SK-N-MC (cell line): ENCODE results near the gene SEMG1.
A peak's percentile ranks its signal among the peaks of the same experiment; 100 is the strongest.

Experiments
- DNase-seq: peaks from one replicate; pipeline ENCODE4 v3.0.0-alpha.2; 2011; ENCODE audit warnings: low read depth, low spot score
- H3K27ac ChIP-seq: fragments of 200-600 bp; sonication (generic); 2 replicates; pipeline ENCODE4 v1.5.1; 2016; ENCODE audit warnings: mixed run types
- H3K36me3 ChIP-seq: fragments of 200-600 bp; sonication (generic); 2 replicates; pipeline ENCODE4 v1.6.1; 2017; ENCODE audit warnings: antibody characterized with exemption, low read length, mixed read lengths; ENCODE audit not compliant: insufficient read depth
- H3K4me3 ChIP-seq: fragments of 200-600 bp; sonication (generic); 2 replicates; pipeline ENCODE4 v1.5.1; 2016
- H3K9ac ChIP-seq: fragments of 200-600 bp; sonication (generic); 2 replicates; pipeline ENCODE4 v1.8.0; 2017; ENCODE audit warnings: mixed run types, mixed read lengths; ENCODE audit not compliant: insufficient read length
- H3K9me3 ChIP-seq: fragments of 200-600 bp; sonication (generic); 2 replicates; pipeline ENCODE4 v1.6.1; 2017; ENCODE audit warnings: low read depth, mild to moderate bottlenecking, antibody characterized with exemption, low read length, moderate library complexity, mixed read lengths
- EZH2 ChIP-seq: fragments of 200-600 bp; sonication (generic); IDR thresholded peaks from one replicate; pipeline ENCODE4 v1.6.1; 2017; ENCODE audit warnings: antibody characterized with exemption
- FOXP2 ChIP-seq: optimal IDR thresholded peaks from 2 replicates; pipeline ENCODE3; 2011; ENCODE audit warnings: mild to moderate bottlenecking, moderate library complexity; ENCODE audit not compliant: insufficient read depth; ENCODE audit errors: extremely low read length, control extremely low read depth
- POLR2AphosphoS5 ChIP-seq: IDR thresholded peaks from 2 replicates; pipeline ENCODE4 v1.6.1; 2012; ENCODE audit warnings: mild to moderate bottlenecking, low read depth, low read length, borderline replicate concordance

SEMG1 gene

DNA sequence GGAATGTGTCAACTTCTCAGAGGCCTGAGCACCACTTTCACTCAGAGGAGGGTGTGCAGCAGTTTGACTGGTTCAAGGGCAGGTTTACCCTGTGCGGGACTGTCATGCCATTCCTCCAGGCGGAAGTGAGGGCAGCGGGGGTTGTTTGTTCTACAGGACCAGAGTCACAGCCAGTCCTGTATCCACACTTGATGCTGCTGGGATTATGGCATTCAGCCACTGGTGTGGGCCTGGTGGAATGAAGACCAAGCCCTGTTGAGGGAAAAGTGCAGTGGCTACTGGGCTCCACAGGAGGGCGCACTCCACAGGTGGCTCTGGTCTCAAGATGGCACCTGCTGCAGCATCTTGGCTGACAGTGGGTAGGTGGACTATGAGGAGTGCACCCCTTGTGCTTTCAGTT is 29.2 kb downstream of the SEMG1 start:
- no peak overlapping the region for H3K9ac ChIP-seq
- H3K4me3 ChIP-seq, result no peak overlapping the region
- no peaks in the 10 kb centered on the region for H3K36me3 ChIP-seq
- H3K9me3 ChIP-seq, result no peaks in the 10 kb centered on the region
- DNase-seq, result no peak
- H3K27ac ChIP-seq, result no peak overlapping the region
- TF ChIP-seq FOXP2, result no peak
- TF ChIP-seq EZH2, result no peak
- TF ChIP-seq POLR2AphosphoS5, result no peak

DNA sequence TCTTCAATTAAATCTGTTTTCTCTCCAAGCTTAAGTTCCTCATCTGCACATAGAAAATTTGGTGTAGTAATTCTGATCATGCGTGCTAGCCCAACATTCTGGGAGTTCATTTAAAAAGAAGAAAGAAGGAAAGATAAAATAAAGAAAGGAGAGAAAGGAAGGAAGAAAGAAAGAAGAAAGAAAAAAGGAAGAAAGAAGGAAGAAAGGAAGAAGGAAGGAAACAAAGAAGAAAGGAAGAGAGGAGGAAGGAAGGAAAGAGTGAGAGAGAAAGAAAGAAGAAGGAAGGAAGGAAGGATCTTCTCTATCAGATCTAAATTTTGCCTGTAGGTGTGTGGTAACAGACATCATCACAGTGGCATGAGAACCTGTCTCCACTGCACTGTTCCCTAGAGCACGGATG is 31.3 kb downstream of the SEMG1 start:
- Histone ChIP-seq H3K36me3 (no peaks in the 10 kb centered on the region), H3K4me3 (no peak overlapping the region), H3K9me3 (no peaks in the 10 kb centered on the region), H3K27ac (no peak overlapping the region), H3K9ac (no peak overlapping the region)
- no peak for DNase-seq
- TF ChIP-seq POLR2AphosphoS5 (no peak), EZH2 (no peak), FOXP2 (no peak)

DNA sequence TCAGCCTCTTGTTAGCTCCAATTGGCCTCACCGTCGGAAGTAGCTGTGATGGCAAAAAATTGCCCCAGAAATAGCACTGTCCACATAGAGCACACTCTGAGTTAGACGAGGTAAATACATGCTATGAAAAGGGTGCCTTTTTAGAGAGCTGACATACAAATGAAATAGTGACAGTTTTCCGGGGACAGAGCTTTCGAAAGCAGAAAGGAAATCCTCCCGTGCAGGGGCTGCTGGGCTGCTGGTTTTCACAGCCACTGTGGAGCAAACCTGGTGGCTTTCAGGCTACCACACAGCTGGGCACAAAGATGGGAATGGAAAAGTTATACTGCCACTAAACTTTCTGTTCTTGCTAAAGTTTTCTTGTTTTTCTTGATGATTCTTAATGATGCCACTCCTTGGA is 39.3 kb downstream of the SEMG1 start:
- TF ChIP-seq FOXP2, result no peak
- no peak for TF ChIP-seq POLR2AphosphoS5
- TF ChIP-seq EZH2, result peak; percentile 35
- no peak for DNase-seq

DNA sequence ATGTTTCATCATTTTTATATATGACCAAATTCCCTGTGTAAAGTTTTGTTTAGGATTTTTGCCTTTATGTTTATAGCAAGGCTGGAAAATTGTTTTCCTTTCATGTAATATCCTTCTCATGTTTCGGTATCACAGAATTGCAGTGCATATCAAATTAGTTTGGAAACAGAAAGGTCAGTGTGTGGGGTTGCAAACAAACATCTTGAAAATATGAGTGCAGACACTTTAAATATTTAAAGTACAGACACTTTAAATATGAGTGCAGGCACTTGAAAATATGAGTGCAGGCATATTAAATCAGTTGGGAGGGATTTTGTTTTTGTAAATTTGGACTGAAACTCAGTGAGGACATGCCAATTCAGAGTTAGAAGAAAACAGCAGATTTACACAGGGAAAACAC is 41.0 kb downstream of the SEMG1 start:
- TF ChIP-seq POLR2AphosphoS5 (no peak), EZH2 (no peak), FOXP2 (no peak)
- H3K9me3 ChIP-seq, result no peaks in the 10 kb centered on the region
- no peak overlapping the region for H3K27ac ChIP-seq
- H3K9ac ChIP-seq, result no peak overlapping the region
- no peaks in the 10 kb centered on the region for H3K36me3 ChIP-seq
- H3K4me3 ChIP-seq, result no peak overlapping the region
- DNase-seq, result no peak

More for the DNA sequence above, 39.3 kb downstream of the SEMG1 start:
- Histone ChIP-seq H3K36me3 (no peaks in the 10 kb centered on the region), H3K4me3 (no peak overlapping the region), H3K9me3 (no peaks in the 10 kb centered on the region), H3K27ac (no peak overlapping the region), H3K9ac (no peak overlapping the region)

DNA sequence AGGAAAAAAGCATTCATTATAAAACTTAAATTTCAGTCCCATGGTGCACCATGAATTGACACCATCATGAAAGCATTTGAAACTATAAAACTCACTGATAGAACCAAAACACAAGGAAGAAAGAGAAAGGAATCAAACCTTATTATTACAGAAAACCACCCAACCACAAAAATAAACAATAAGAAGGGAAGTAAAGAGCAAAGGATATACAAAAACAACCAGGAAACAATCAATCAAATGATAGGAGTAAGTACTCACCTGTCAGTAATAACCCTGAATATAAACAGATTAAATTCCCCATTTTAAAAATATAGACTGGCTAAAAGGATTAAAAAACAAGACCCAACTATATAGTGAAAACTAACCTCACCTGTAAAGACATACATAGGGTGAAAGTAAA is 41.8 kb downstream of the SEMG1 start:
- Histone ChIP-seq H3K9me3 (no peaks in the 10 kb centered on the region), H3K9ac (no peak overlapping the region), H3K36me3 (no peaks in the 10 kb centered on the region), H3K4me3 (no peak overlapping the region), H3K27ac (no peak overlapping the region)
- TF ChIP-seq POLR2AphosphoS5, result no peak
- TF ChIP-seq FOXP2, result no peak
- no peak for TF ChIP-seq EZH2
- DNase-seq, result no peak

DNA sequence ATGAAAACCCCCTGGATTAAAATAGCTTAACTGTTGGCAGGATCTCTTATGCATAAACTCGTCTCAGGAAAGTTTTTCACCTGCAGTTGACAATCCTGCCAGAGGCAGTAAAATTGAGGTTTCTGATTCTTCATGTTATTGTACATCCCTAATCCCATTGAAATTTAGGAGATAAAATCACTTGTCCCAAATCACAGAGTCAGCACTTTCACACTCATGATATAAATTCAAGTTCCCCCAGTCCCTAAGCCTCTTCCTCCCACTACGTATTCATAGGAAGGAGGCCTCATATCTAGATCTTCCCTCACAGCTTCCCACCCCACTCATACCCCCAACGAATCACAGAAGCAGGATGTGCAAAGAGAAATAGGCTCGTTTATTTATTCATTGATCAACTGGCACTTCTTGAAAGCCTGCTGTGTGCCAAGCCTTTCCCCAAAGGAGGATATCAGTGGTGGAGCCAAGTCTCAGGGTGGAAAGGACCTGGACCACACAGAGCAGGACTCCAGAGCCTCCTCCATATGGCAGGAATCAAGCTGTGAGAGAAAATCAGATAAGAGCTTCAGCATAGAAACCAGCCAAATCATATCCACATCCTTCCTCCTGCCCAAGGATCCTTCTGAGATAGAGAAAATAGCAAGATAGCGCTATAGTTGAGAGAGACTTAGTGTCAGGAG is 45.2 kb downstream of the SEMG1 start:
- DNase-seq, result no peak
- no peak overlapping the region for H3K9ac ChIP-seq
- H3K4me3 ChIP-seq, result no peak overlapping the region
- no peak overlapping the region for H3K27ac ChIP-seq
- no peak for TF ChIP-seq EZH2
- TF ChIP-seq FOXP2, result no peak
- TF ChIP-seq POLR2AphosphoS5, result no peak
- no peaks in the 10 kb centered on the region for H3K9me3 ChIP-seq
- H3K36me3 ChIP-seq, result no peaks in the 10 kb centered on the region

DNA sequence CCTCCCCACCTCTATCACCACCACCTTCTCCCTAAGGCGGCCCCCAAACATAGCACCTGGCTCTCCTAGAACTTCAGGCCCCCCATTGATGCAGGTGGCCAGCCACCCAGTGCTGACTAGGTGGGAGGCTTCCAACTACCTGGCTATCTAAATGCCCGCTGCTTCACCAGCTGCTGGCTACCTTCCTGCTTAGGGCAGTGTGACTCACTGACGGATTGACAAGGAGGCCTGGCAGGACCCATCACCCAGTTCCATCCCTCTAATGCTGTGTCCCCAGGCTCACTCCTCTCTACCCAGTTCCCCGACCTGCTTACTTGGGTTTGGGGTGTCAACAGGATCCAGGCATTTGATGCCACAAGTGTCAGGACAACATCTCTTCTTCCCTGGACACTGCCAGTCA is 46.4 kb downstream of the SEMG1 start:
- no peak for DNase-seq
- Histone ChIP-seq H3K9me3 (no peaks in the 10 kb centered on the region), H3K9ac (no peak overlapping the region), H3K4me3 (no peak overlapping the region), H3K27ac (no peak overlapping the region), H3K36me3 (no peaks in the 10 kb centered on the region)
- no peak for TF ChIP-seq FOXP2
- TF ChIP-seq POLR2AphosphoS5, result no peak
- no peak for TF ChIP-seq EZH2

DNA sequence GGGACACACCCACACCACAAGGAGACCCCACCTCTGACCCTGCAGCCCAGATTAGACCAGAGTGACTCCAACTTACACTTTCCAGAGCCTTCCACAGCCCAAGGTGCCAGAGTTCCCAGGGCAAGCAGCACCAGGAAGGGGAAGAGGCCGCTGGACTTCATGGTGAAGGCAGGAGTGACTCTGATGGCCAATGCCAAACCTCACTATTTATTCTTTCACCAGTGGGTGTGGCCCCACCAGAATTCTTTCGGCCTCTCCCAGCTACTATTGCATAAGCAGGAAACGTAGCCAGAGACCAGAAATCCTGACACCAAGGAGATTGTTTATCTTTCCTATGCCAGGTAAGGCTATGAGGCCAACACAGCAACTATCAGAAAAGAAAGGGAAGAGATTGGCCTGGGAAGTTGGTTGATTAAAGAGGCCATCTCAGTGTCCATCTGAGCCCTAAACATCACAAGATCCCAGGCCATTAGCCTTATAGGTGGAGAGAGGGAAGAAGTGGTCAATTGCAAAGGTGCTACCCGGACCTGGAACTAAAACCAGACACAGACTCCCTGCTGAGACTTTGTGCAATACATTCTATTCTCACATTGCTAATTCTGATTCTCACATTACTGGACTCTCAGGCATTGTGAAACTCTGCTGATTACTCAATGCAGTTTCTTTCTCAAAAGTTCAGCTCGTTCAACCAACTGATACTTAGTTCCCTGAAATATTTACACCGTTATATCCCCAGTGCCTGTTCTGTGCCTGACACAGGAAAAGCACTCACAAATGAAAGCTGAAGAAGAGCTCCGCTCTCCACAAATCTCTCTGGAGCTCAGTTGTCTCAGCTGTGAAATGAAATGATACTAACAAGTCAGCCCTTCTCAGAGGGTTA is 47.8 kb downstream of the SEMG1 start, which contains the start of gene SLPI:
Gene SLPI, minus strand, starts transcription at position 182 of the 880 bp plus-strand sequence. Its CDS starts 21 bp downstream, at position 161.
- H3K36me3 ChIP-seq, result no peaks in the 10 kb centered on the region
- no peaks in the 10 kb centered on the region for H3K9me3 ChIP-seq
- DNase-seq, result no peak
- no peak within 1 kb of the TSS for H3K4me3 ChIP-seq
- no peak within 1 kb of the TSS for H3K9ac ChIP-seq
- no peak within 1 kb of the TSS for H3K27ac ChIP-seq
- TF ChIP-seq FOXP2, result no peak
- TF ChIP-seq POLR2AphosphoS5, result no peak
- no peak for TF ChIP-seq EZH2

DNA sequence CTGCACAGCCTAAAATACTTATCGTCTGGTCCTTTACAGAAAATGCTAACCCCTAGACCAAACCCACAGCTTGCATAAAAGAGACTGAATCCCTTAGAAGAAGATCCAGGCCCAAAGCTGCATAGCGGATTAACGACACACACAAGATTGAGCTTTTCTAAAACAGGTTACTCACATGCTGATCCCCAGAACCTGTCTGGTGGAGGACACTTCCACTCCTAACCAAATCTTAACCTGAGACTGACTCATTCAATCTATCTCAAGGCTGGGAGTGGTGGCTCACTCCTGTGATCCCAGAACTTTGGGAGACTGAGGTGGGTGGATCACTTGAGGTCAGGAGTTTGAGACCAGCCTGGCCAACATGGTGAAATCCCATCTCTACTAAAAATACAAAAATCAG is 50.3 kb downstream of the SEMG1 start:
- DNase-seq, result no peak
- no peak overlapping the region for H3K4me3 ChIP-seq

More for the DNA sequence above, 50.3 kb downstream of the SEMG1 start:
- no peak overlapping the region for H3K9ac ChIP-seq
- TF ChIP-seq POLR2AphosphoS5 (no peak), FOXP2 (no peak), EZH2 (no peak)
- H3K36me3 ChIP-seq, result no peaks in the 10 kb centered on the region
- no peaks in the 10 kb centered on the region for H3K9me3 ChIP-seq
- H3K27ac ChIP-seq, result no peak overlapping the region
